ENCODE measurements around the gene SLC44A4.
A peak's percentile ranks its signal among the peaks of the same experiment; 100 is the strongest.
"Not testable (repeated sequence)": the region's sequence is repeated elsewhere in the genome, so short reads cannot be mapped to it uniquely, and the experiment has no call there.

The SLC44A4 gene

DNA sequence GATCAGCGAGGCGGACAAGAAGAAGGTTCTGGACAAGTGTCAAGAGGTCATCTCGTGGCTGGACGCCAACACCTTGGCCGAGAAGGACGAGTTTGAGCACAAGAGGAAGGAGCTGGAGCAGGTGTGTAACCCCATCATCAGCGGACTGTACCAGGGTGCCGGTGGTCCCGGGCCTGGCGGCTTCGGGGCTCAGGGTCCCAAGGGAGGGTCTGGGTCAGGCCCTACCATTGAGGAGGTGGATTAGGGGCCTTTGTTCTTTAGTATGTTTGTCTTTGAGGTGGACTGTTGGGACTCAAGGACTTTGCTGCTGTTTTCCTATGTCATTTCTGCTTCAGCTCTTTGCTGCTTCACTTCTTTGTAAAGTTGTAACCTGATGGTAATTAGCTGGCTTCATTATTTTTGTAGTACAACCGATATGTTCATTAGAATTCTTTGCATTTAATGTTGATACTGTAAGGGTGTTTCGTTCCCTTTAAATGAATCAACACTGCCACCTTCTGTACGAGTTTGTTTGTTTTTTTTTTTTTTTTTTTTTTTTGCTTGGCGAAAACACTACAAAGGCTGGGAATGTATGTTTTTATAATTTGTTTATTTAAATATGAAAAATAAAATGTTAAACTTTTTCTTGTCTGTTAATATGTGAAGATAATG is 49.0 kb downstream of the SLC44A4 start:
- DNase-seq (ENCODE audit: low read depth in 2 of 2) = no peak

DNA sequence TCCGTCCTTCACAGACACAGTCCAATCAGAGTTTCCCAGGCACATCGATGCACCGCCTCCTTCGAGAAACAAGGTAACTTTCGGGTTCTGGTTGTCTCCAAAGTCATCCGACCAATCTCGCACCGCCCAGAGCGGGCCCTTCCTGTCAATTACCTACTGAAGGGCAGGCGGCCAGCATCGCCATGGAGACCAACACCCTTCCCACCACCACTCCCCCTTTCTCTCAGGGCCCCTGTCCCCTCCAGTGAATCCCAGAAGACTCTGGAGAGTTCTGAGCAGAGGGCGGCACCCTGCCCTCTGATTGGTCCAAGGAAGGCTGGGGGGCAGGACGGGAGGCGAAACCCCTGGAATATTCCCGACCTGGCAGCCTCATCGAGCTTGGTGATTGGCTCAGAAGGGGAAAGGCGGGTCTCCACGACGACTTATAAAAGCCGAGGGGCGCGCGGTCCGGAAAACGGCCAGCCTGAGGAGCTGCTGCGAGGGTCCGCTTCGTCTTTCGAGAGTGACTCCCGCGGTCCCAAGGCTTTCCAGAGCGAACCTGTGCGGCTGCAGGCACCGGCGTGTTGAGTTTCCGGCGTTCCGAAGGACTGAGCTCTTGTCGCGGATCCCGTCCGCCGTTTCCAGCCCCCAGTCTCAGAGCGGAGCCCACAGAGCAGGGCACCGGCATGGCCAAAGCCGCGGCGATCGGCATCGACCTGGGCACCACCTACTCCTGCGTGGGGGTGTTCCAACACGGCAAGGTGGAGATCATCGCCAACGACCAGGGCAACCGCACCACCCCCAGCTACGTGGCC is 51.3 kb downstream of the SLC44A4 start, which contains the start of gene HSPA1B:
Gene HSPA1B (plus strand): TSS at position 453 of the 794 bp plus-strand sequence. CDS start 213 bp downstream, at position 666.
- DNase-seq (ENCODE audit: low read depth in 2 of 2) = peak; percentile 78 to 80

DNA sequence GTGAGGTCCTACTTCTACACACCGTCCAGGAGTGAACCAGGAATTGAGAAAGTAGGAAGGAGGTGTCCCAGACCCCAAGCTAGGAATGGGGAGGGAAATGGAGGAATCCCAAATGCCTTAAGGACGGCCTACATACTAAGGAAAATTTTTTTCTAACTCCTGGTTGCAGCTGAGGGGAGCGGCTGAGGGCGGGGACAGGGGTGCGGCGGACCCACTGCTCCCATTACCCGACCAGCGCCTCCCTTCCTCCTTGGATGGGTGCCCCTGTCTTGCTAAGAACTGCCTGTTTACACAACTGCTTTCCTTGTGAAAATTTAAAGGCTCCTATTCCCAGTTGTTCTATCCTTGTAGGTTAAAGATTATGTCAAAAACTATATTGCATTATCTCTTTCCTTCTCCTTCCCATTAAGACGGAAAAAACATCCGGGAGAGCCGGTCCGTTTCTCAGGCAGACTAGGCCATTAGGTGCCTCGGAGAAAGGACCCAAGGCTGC is 52.0 kb downstream of the SLC44A4 start:
- no peak for DNase-seq (ENCODE audit: low read depth in 2 of 2)

DNA sequence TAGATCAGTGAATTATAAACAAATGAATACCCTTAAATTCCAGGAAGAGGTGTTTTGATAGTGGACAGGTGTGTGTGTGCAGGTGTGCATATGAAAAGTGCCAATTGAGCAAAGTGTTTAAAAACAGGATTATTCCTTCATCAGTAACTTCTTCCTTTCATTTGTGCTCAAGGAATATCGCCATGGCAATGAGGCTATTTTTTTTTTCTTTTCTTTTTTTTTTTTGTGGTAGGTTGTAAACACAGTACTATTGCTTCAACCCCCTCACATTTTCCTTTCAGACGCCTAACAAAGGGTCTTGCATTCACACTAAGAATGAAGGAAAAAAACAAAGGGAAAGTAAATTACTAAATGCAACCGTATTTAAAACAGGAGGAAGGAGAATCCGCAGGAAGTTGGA is 53.2 kb downstream of the SLC44A4 start:
- no peak for DNase-seq (ENCODE audit: low read depth in 2 of 2)

DNA sequence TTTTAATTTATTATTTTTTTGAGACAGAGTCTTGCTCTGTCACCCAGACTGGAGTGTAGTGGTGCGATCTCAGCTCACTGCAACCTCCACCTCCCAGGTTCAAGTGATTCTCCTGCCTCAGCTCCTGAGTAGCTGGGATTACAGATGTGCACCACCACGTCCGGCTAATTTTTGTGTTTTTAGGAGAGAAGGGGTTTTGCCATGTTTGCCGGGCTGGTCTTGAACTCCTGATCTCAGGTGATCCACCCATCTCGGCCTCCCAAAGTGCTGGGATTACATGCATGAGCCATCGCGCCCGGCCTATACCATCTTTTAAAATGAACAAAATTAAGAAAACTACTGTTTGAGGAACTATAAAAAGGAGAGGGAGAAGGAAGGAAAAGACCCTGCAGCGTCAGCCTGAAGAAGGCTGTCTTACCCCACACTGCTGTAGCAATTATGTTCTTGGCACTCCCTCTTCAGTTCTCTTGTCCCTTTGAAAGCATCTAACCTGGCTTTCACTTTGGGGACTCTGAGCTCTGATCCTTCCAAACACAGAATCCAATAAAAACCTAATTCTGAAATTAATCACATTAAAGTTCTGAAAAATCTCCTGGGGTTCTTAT is 55.1 kb downstream of the SLC44A4 start:
- not testable (repeated sequence) for DNase-seq (ENCODE audit: low read depth in 2 of 2)

DNA sequence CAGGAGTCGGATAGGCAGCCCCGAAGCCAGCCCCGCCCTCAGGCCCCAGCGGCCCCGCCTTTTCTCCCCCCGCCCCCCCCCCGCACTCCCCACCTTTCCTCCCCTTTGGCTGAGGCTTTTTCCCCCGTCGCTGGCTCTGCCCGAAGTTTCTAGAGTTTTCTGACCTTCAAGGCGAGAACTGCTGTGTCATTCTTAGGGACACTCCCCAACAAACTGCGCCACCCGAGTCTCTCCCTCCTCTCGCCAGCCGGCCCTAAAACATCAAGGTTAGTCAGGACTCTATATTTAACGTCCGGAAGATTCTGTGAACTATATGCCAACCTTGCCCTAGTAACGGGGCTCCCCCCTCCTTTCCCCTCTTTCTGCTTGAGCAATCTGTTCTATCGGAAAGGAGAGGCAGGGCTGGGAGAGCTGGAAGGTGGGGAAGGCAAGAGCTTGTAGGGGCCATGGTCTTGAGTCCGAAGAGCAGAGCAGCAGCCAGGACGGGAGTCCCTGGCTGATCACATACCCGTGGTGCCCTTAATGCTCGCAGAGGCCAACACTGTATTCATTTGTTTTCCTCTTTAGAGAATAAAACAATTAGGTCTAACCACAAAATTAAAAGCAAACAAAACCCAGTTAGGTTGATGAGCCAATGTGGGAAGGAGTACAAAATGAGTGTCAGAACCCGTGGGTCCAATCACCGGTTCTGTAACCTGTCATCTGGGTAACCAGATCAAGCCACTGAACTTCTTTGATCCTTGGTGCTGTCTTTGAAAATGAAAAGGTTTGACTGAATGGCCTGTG is 56.6 kb downstream of the SLC44A4 start:
- DNase-seq (ENCODE audit: low read depth in 2 of 2) = peak; percentile 39 to 42

DNA sequence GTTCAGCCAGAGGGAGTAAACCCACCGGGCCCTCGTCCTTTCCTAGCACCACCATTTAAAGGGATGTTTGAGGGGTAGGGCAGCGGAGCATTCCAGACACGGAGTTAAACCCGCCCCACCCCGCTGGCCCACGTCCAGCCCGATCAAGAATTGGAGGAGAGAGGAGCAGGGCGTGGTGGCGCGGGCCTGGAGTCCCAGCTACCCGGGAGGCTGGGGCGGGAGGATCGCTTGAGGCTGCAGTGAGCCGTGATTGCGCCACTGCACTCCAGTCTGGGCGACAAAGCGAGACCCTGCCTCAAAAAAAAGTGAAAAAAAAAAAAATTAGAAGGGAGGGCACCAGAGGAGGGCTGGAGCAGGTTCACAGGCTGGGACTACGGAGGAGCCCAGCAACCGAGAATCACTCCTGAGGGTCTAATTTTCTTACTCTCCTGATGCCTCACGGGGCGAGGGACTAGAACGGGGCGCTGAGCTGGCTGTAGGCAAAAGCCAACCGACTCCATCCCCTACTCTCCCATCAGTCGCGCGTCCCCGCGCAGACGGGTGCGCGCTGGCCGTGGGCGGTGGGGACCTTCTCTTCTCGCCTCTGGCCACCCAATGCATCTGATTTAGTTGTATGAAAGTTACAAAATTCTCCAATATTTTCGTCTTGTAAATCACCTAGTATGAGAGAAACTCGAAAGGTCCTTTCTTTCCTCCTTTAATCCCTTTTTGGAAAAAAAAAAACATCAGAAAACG is 57.3 kb downstream of the SLC44A4 start:
- peak in 1 of 2 donors; percentile 32 for DNase-seq (ENCODE audit: low read depth in 2 of 2)

DNA sequence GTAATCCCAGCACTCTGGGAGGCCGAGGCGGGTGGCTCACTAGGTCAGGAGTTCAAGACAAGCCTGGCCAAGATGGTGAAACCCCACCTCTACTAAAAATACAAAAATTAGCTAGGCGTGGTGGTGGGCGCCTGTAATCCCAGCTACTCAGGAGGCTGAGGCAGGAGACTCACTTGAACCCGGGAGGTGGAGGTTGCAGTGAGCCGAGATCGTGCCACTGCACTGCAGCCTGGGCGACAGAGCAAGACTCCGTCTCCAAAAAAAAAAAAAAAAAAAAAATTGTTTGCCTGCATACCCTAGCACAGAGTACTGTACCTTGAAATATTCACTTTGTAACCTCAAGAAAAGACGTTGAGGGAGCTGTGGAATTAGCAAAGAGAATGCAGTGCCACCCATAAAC is 58.4 kb downstream of the SLC44A4 start:
- not testable (repeated sequence) for DNase-seq (ENCODE audit: low read depth in 2 of 2)

DNA sequence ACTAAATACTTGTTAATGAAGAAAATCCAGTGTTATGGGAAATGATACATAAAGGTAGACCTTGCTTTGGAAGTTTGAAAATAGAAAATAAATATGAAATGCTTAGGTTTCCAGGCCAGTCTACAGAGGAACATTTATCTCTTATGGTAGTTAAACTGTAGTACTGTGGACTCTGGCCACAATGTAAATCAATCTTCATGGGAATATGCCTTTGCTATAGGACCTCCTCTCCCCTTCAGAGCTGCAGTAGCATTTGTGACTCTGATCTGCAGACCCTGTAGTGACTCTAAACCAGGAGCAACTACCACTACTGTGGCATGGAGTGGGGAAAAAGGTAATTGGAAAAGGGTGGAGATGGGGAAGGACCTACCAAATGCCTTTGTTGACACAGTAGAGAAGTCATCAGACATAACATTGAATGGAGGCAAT is 58.9 kb downstream of the SLC44A4 start:
- no peak for DNase-seq (ENCODE audit: low read depth in 2 of 2)

GRCh38 chr6:31817929-31818511 is 60.8 kb downstream of the SLC44A4 start:
- DNase-seq (ENCODE audit: low read depth in 2 of 2) = not testable (repeated sequence)

GRCh38 chr6:31817133-31817928 is 61.5 kb downstream of the SLC44A4 start:
- DNase-seq (ENCODE audit: low read depth in 2 of 2) = not testable (repeated sequence)

DNA sequence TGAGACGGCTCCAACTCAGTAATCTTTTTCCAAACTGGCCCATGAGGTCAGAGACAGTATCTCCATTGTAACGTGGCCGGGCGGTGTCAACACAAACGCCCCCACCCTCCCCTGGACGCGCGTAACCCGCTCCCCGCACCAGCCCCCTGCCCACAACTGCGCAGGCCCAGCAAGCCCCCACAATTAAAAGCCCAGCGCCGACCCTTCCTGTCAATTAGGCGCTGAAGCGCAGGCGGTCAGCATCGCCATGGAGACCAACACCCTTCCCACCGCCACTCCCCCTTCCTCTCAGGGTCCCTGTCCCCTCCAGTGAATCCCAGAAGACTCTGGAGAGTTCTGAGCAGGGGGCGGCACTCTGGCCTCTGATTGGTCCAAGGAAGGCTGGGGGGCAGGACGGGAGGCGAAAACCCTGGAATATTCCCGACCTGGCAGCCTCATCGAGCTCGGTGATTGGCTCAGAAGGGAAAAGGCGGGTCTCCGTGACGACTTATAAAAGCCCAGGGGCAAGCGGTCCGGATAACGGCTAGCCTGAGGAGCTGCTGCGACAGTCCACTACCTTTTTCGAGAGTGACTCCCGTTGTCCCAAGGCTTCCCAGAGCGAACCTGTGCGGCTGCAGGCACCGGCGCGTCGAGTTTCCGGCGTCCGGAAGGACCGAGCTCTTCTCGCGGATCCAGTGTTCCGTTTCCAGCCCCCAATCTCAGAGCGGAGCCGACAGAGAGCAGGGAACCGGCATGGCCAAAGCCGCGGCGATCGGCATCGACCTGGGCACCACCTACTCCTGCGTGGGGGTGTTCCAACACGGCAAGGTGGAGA is 63.6 kb downstream of the SLC44A4 start, which contains the start of the genes HSPA1A and HSPA1L:
Gene HSPA1A (plus strand): TSS at position 519 of the 814 bp plus-strand sequence. CDS start 214 bp downstream, at position 733.
Gene HSPA1L (minus strand): TSS at position 259 of the 814 bp plus-strand sequence. CDS start 3,311 bp downstream, outside the sequence.
- peak; percentile 44 to 53 for DNase-seq (ENCODE audit: low read depth in 2 of 2)

DNA sequence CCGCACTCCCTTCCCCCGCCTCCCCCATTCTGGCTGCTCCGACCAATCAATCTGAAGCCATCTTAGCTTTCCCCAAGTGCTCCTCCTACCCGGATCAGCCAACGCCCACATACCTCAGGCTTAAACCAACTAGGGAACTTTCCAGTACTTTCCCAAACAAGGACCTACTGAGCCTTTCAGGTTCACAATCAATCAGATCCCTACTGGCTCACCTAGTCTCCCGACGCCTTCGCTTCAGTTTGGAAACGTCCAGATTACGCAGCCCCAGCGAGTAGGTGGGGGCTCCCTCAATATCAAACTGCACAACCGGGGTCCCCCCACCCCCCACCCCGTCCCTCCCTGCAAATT is 64.1 kb downstream of the SLC44A4 start:
- peak in 1 of 2 donors; percentile 51 for DNase-seq (ENCODE audit: low read depth in 2 of 2)

DNA sequence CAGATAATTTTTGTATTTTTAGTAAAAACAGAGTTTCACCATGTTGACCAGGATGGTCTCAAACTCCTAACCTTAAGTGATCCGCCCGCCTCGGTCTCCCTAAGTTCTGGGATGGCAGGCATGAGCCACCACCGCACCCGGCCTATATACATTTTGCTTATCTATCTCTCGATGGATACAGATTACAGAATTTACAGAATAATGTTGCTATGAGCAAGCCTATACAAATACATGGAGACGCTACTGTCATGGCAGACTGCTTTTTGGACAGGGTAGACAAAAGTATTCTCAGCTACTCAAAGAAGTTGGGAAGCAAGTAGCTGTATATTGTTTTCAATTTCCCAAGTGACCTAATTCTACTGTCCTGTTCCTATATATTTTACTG is 65.3 kb downstream of the SLC44A4 start:
- DNase-seq (ENCODE audit: low read depth in 2 of 2) = no peak
